ENCODE data around the gene ATP6AP2.

DNA sequence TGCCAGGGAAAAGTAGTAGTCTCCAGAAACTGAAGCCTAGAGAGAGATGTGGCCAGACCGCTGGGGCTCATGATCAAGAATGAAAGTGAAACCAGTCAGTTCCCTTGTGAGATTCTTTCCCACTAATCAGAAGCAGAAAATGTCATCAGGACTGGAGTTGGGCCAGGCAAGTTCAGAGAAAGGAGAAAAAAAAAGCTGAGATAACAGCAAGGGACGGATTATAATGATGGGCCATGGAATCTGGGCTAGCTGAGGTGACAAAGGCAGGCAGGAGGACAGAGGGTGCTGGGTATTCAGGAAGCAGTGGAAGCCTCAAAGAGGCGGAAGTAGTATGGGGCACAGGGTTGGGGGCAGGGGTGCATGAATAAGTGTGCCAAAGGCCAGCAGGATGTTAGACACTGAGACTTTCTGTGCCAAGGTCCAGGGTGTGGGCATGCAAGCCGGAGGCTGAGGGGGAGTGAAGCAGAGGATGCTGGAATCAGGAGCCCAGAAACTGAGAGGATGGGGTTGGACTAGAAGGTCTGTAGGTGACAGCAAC lies 64.1 kb downstream of the ATP6AP2 start:
- no peak for TF ChIP-seq EZH2 (IDR thresholded peaks at IDR 0.05; ENCODE audit: borderline replicate concordance)
- TF ChIP-seq, protein P1, sequence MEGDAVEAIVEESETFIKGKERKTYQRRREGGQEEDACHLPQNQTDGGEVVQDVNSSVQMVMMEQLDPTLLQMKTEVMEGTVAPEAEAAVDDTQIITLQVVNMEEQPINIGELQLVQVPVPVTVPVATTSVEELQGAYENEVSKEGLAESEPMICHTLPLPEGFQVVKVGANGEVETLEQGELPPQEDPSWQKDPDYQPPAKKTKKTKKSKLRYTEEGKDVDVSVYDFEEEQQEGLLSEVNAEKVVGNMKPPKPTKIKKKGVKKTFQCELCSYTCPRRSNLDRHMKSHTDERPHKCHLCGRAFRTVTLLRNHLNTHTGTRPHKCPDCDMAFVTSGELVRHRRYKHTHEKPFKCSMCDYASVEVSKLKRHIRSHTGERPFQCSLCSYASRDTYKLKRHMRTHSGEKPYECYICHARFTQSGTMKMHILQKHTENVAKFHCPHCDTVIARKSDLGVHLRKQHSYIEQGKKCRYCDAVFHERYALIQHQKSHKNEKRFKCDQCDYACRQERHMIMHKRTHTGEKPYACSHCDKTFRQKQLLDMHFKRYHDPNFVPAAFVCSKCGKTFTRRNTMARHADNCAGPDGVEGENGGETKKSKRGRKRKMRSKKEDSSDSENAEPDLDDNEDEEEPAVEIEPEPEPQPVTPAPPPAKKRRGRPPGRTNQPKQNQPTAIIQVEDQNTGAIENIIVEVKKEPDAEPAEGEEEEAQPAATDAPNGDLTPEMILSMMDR (IDR thresholded peaks at IDR 0.05; ENCODE audit: poor library complexity): no peak
